Upper lobe of left lung (tissue), 4 donors: ENCODE measurements around the gene ITFG1.

Experiments used
- CTCF ChIP-seq, 6 experiments: fragments of 450-650 bp in 4 of 6; fragments of 200-600 bp in 2 of 6; sonication (generic) in 2 of 6; IDR thresholded peaks; one replicate each; pipeline ENCODE4 v1.5.1; 2016 to 2019; ENCODE audit warnings: antibody characterized with exemption in 6 of 6
- EP300 ChIP-seq, 4 donors: sonication (generic); formaldehyde crosslinking; IDR thresholded peaks; one replicate each; pipeline ENCODE4 v1.5.1; 2017; ENCODE audit warnings: antibody characterized with exemption in 4 of 4, control low read depth in 2 of 4
- POLR2A ChIP-seq, 4 donors: fragments of 450-650 bp; IDR thresholded peaks; one replicate each; pipeline ENCODE4 v1.5.1; 2016 to 2017; ENCODE audit warnings: antibody characterized with exemption in 4 of 4, mild to moderate bottlenecking in 2 of 4
- POLR2AphosphoS5 ChIP-seq, 2 donors: sonication (generic); formaldehyde crosslinking; IDR thresholded peaks; one replicate each; pipeline ENCODE4 v1.5.1; 2017; ENCODE audit warnings: antibody characterized with exemption in 2 of 2

GRCh38 chr16:47506800-47507199 lies 45.9 kb upstream of the ITFG1 start:
- TF ChIP-seq CTCF (IDR thresholded peaks at IDR 0.05): no peak
- TF ChIP-seq POLR2A (IDR thresholded peaks at IDR 0.05): no peak
- no peak for TF ChIP-seq POLR2AphosphoS5 (IDR thresholded peaks at IDR 0.05)
- TF ChIP-seq EP300 (IDR thresholded peaks at IDR 0.05): no peak
